Fibroblast of lung (primary cell): ENCODE measurements around the gene ATP10A. TPM values are rescaled to one million over a fixed set of nuclear protein-coding genes. Genes with fewer than 3 reads are reported as not detected.

Experiments used
- DNase-seq, 2 donors: peaks; one replicate each; pipeline versions ENCODE4 v3.0.0 to v3.0.0-alpha.2; 2010; ENCODE audit warnings: low read depth in 2 of 2
- H2AFZ ChIP-seq: 2 replicates; pipeline ENCODE4 v1.5.1; 2012; ENCODE audit warnings: low read length, control low read depth, inconsistent platforms
- H3K27ac ChIP-seq: 2 replicates; pipeline ENCODE4 v1.5.1; 2011; ENCODE audit warnings: low read length, control low read depth; ENCODE audit not compliant: insufficient read depth
- H3K27me3 ChIP-seq: 2 replicates; pipeline ENCODE4 v1.5.1; 2011; ENCODE audit warnings: mild to moderate bottlenecking, low read length; ENCODE audit not compliant: control insufficient read depth, insufficient read depth
- H3K36me3 ChIP-seq: 2 replicates; pipeline ENCODE4 v1.5.1; 2011; ENCODE audit warnings: low read length; ENCODE audit not compliant: control insufficient read depth, insufficient read depth
- H3K4me1 ChIP-seq: 2 replicates; pipeline ENCODE4 v1.5.1; 2011; ENCODE audit warnings: low read length; ENCODE audit not compliant: control insufficient read depth, insufficient read depth; ENCODE audit errors: extremely low read depth
- H3K4me2 ChIP-seq: 2 replicates; pipeline ENCODE4 v1.5.1; 2011; ENCODE audit warnings: low read length, control low read depth; ENCODE audit not compliant: insufficient read depth; ENCODE audit errors: extremely low read depth
- H3K4me3 ChIP-seq, 4 experiments: fragments of 200-600 bp in 1 of 4; sonication (generic) in 1 of 4; replicated peaks in 1 of 4; 2 replicates each; pipeline ENCODE4 v1.5.1; 2011 to 2016; ENCODE audit warnings: low read length in 4 of 4, low read depth in 3 of 4, mild to moderate bottlenecking in 3 of 4, control low read depth in 2 of 4, inconsistent platforms in 1 of 4, mixed read lengths in 1 of 4; ENCODE audit not compliant: insufficient read depth in 1 of 4; ENCODE audit errors: control extremely low read depth in 1 of 4
- H3K79me2 ChIP-seq: 2 replicates; pipeline ENCODE4 v1.5.1; 2012; ENCODE audit warnings: mild to moderate bottlenecking, low read length, inconsistent platforms; ENCODE audit not compliant: control insufficient read depth, insufficient read depth
- H3K9ac ChIP-seq: 2 replicates; pipeline ENCODE4 v1.5.1; 2011; ENCODE audit warnings: mild to moderate bottlenecking, low read length, control low read depth; ENCODE audit not compliant: insufficient read depth
- H3K9me3 ChIP-seq: 2 replicates; pipeline ENCODE4 v1.5.1; 2012; ENCODE audit warnings: low read depth, low read length; ENCODE audit not compliant: control insufficient read depth, insufficient read depth
- H4K20me1 ChIP-seq: 2 replicates; pipeline ENCODE4 v1.5.1; 2011; ENCODE audit warnings: low read length; ENCODE audit not compliant: control insufficient read depth, insufficient read depth; ENCODE audit errors: extremely low read depth
- CTCF ChIP-seq, 2 donors: IDR thresholded peaks in 1 of 2; conservative IDR thresholded peaks in 1 of 2; 1 replicate in 1 of 2; 2 replicates in 1 of 2; pipeline ENCODE4 v1.5.1; 2011 to 2012; ENCODE audit warnings: low read length in 2 of 2, control low read depth in 1 of 2, inconsistent platforms in 1 of 2, low read depth in 1 of 2, mild to moderate bottlenecking in 1 of 2
- EZH2 ChIP-seq: IDR thresholded peaks from 2 replicates; pipeline ENCODE4 v1.5.1; 2012; ENCODE audit warnings: low read length, control low read depth, mild to moderate bottlenecking; ENCODE audit errors: missing control alignments
- polyA plus RNA-seq, 2 donors: library from polyadenylated mRNA; depleted of rRNA in 1 of 2; stranded (reverse) in 1 of 2; unstranded in 1 of 2; fragments of >200 nt; gene quantifications; 2 replicates each; pipeline ENCODE4 v1.2.1, GENCODE V29; 2011 to 2012; ENCODE audit warnings: missing spikeins in 1 of 2
- total RNA-seq: library from RNA; depleted of rRNA; stranded (reverse); fragments of >200 nt; gene quantifications from 2 replicates; pipeline ENCODE4 v1.2.1, GENCODE V29; 2014

Gene ATP10A
- total and polyA plus RNA-seq, 2 donors (not counting 1 experiment from before 2014, with no cell fraction given) = 12.7 to 13.8 TPM

GRCh38 chr15:25852027-25852426 is 11.1 kb downstream of the ATP10A start:
- H3K27ac ChIP-seq = no peak overlapping the region
- no peaks in the 10 kb centered on the region for H3K36me3 ChIP-seq
- H3K79me2 ChIP-seq = peaks cover 18% of the 10 kb centered on the region
- no peaks in the 10 kb centered on the region for H4K20me1 ChIP-seq
- no peak for DNase-seq
- no peaks in the 10 kb centered on the region for H3K27me3 ChIP-seq
- H3K4me2 ChIP-seq = no peak overlapping the region
- no peak overlapping the region for H3K4me3 ChIP-seq
- H3K9ac ChIP-seq = no peak overlapping the region
- H2AFZ ChIP-seq = no peak overlapping the region
- TF ChIP-seq CTCF (conservative IDR thresholded peaks at IDR 0.05 in 1 of 2, IDR thresholded peaks at IDR 0.05 in 1 of 2; ENCODE audit: low read depth in 1 of 2, low read length in 2 of 2) = no peak
- no peak for TF ChIP-seq EZH2
- no peaks in the 10 kb centered on the region for H3K9me3 ChIP-seq
- peaks cover 20% of the 10 kb centered on the region for H3K4me1 ChIP-seq

DNA sequence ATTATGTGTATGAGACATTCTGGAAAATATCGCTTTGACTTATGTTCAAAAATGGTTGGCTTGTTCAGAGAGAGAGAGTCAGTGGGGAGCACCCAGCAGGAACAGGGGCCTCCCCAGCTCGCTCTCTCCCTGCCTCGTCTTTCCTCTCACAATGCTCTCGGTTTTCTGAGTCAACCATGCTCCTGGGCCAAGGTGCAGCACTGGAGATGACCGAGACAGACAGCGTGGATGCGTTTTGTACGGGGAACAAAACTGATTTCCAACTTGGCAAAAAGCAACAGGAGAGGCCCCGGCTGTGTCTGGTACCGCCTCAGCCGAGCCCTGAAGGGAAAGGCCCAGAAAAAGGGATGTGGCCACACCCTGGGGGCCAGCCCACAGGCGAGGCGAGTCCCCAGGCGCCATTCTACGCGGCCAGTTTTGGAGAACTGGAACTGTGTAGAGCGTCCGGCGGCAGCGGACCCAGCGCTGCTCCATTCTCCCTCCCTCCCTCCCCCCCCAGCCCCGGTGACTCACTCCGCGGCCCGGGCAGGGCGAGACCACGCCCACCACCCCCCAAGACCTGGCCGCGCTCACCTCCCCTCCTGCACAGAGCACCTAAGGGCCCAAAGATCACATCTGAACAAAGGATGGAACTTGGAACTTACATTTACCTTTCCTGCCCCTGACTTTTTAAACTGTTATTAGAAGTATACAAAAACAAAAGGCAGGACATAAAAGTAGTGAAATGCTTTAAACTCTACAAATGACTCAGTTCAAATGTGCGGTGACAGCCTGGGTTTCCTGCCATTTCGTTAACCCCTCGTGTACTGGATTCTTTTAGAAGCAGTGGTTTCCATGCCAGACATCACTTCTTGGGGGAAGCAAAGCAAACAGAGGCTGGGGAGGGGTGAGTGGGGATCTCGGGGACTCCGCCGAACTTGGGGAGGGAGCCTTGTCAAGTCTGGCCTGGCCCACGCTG is 12.7 kb downstream of the ATP10A start:
- Histone ChIP-seq H3K9ac (peak overlapping the region; percentile 71), H3K36me3 (no peaks in the 10 kb centered on the region), H3K79me2 (peaks cover 24% of the 10 kb centered on the region), H4K20me1 (no peaks in the 10 kb centered on the region), H3K9me3 (no peaks in the 10 kb centered on the region), H3K4me3 (peak overlapping the region; percentile 49 to 53 (median 50)), H3K4me2 (peak overlapping the region; percentile 98), H3K4me1 (peaks cover 24% of the 10 kb centered on the region), H2AFZ (peak overlapping the region; percentile 76), H3K27me3 (no peaks in the 10 kb centered on the region), H3K27ac (peak overlapping the region; percentile 96)
- TF ChIP-seq CTCF (conservative IDR thresholded peaks at IDR 0.05 in 1 of 2, IDR thresholded peaks at IDR 0.05 in 1 of 2; ENCODE audit: low read depth in 1 of 2, low read length in 2 of 2) = no peak
- no peak for TF ChIP-seq EZH2
- peak; percentile 69 to 78 for DNase-seq

- Histone ChIP-seq H3K4me2 (peak overlapping the region; percentile 98), H2AFZ (peak overlapping the region; percentile 11), H3K9ac (peak overlapping the region; percentile 33), H3K27ac (peak overlapping the region; percentile 96), H3K4me1 (peaks cover 24% of the 10 kb centered on the region), H3K79me2 (peaks cover 26% of the 10 kb centered on the region), H3K4me3 (peak overlapping the region; percentile 14 to 53 (median 50)), H3K36me3 (no peaks in the 10 kb centered on the region), H3K9me3 (no peaks in the 10 kb centered on the region), H3K27me3 (no peaks in the 10 kb centered on the region), H4K20me1 (no peaks in the 10 kb centered on the region)
- peak; percentile 81 to 89 for DNase-seq
- TF ChIP-seq EZH2 = no peak
- no peak for TF ChIP-seq CTCF (conservative IDR thresholded peaks at IDR 0.05 in 1 of 2, IDR thresholded peaks at IDR 0.05 in 1 of 2; ENCODE audit: low read depth in 1 of 2, low read length in 2 of 2)
Measured at GRCh38 chr15:25849157-25849921, 13.8 kb downstream of the ATP10A start.
